Measurements from ENCODE around the gene GAS2L1.

- no peak for TF ChIP-seq CTCF (IDR thresholded peaks at IDR 0.05 in 2 of 3, conservative IDR thresholded peaks at IDR 0.05 in 1 of 3; ENCODE audit: borderline replicate concordance in 1 of 3, insufficient read depth in 1 of 3, low read depth in 2 of 3, low read length in 2 of 3)
- TF ChIP-seq YY1 (IDR thresholded peaks at IDR 0.05; ENCODE audit: extremely low read depth, insufficient replicate concordance, low read depth, low read length) = no peak
- TF ChIP-seq EZH2 (IDR thresholded peaks at IDR 0.05) = no peak
- TF ChIP-seq POLR2AphosphoS5 (IDR thresholded peaks at IDR 0.05; ENCODE audit: low read depth, low read length) = no peak
- no peak for TF ChIP-seq POLR2A (IDR thresholded peaks at IDR 0.05; ENCODE audit: borderline replicate concordance, extremely low read depth, insufficient read depth, insufficient read length)
- TF ChIP-seq REST (IDR thresholded peaks at IDR 0.05; ENCODE audit: low read depth) = no peak
- no peak for TF ChIP-seq ELF1 (IDR thresholded peaks at IDR 0.05; ENCODE audit: borderline replicate concordance, low read depth)
- TF ChIP-seq EZH2phosphoT487 (IDR thresholded peaks at IDR 0.05; ENCODE audit: borderline replicate concordance) = no peak
- TF ChIP-seq ZFX (IDR thresholded peaks at IDR 0.05) = no peak
- no peak for TF ChIP-seq ATF3 (IDR thresholded peaks at IDR 0.05)
- TF ChIP-seq RAD21 (IDR thresholded peaks at IDR 0.05; ENCODE audit: low read depth) = no peak
- no peak for TF ChIP-seq ZNF274 (IDR thresholded peaks at IDR 0.05; ENCODE audit: low read depth, low read length)
- TF ChIP-seq CEBPB (IDR thresholded peaks at IDR 0.05; ENCODE audit: low read depth) = no peak
Measured at GRCh38 chr22:29260031-29260560, 46.4 kb upstream of the GAS2L1 start.
